Keratinocyte (primary cell): ENCODE measurements around the gene SREBF1. TPM values are rescaled to one million over a fixed set of nuclear protein-coding genes. Genes with fewer than 3 reads are reported as not detected.
A peak's percentile ranks its signal among the peaks of the same experiment; 100 is the strongest.

ENCODE experiments used
- DNase-seq: peaks from one replicate; pipeline ENCODE4 v3.0.0-alpha.2; 2011; ENCODE audit warnings: low read depth, missing footprints, low spot score
- FAIRE-seq: peaks from 2 replicates; lab custom pipeline; 2011; peaks lifted over from hg19 to GRCh38; lab: Jason Lieb, UNC
- H2AFZ ChIP-seq: 2 replicates; pipeline ENCODE4 v1.6.0; 2012; ENCODE audit warnings: low read length, control low read depth, inconsistent platforms; ENCODE audit not compliant: control insufficient read depth
- H3K27ac ChIP-seq: 2 replicates; pipeline ENCODE4 v1.5.1; 2011; ENCODE audit warnings: low read length; ENCODE audit not compliant: control insufficient read depth, insufficient read depth
- H3K27me3 ChIP-seq: 3 replicates; pipeline ENCODE4 v1.6.0; 2011; ENCODE audit warnings: low read length; ENCODE audit not compliant: control insufficient read depth, insufficient read depth; ENCODE audit errors: extremely low read depth
- H3K36me3 ChIP-seq, 2 experiments: 2 replicates in 1 of 2; 3 replicates in 1 of 2; pipeline ENCODE4 v1.5.1; 2011; ENCODE audit warnings: low read length in 2 of 2, mild to moderate bottlenecking in 1 of 2; ENCODE audit not compliant: control insufficient read depth in 2 of 2, insufficient read depth in 2 of 2; ENCODE audit errors: extremely low read depth in 1 of 2
- H3K4me1 ChIP-seq: 3 replicates; pipeline ENCODE4 v1.5.1; 2011; ENCODE audit warnings: low read length; ENCODE audit not compliant: control insufficient read depth, insufficient read depth; ENCODE audit errors: extremely low read depth
- H3K4me2 ChIP-seq: 3 replicates; pipeline ENCODE4 v1.6.0; 2011; ENCODE audit warnings: low read depth, low read length; ENCODE audit not compliant: control insufficient read depth, insufficient read depth; ENCODE audit errors: extremely low read depth
- H3K4me3 ChIP-seq, 3 experiments: fragments of 200-600 bp in 1 of 3; sonication (generic) in 1 of 3; 2 replicates in 2 of 3; 3 replicates in 1 of 3; pipeline ENCODE4 v1.5.1; 2011 to 2016; ENCODE audit warnings: low read length in 3 of 3, mild to moderate bottlenecking in 3 of 3, control low read depth in 2 of 3, inconsistent platforms in 1 of 3, low read depth in 1 of 3, mixed read lengths in 1 of 3, mixed run types in 1 of 3, moderate library complexity in 1 of 3; ENCODE audit not compliant: control insufficient read depth in 2 of 3, insufficient read depth in 2 of 3; ENCODE audit errors: extremely low read depth in 1 of 3
- H3K79me2 ChIP-seq: 2 replicates; pipeline ENCODE4 v1.6.0; 2012; ENCODE audit warnings: low read length; ENCODE audit not compliant: control insufficient read depth, insufficient read depth
- H3K9ac ChIP-seq: 3 replicates; pipeline ENCODE4 v1.6.0; 2011; ENCODE audit warnings: low read length; ENCODE audit not compliant: control insufficient read depth, insufficient read depth; ENCODE audit errors: extremely low read depth
- H3K9me1 ChIP-seq: 3 replicates; pipeline ENCODE4 v1.6.0; 2011; ENCODE audit warnings: low read length; ENCODE audit not compliant: control insufficient read depth, insufficient read depth; ENCODE audit errors: extremely low read depth
- H3K9me3 ChIP-seq: 2 replicates; pipeline ENCODE4 v1.5.1; 2012; ENCODE audit warnings: low read depth, low read length; ENCODE audit not compliant: control insufficient read depth
- H4K20me1 ChIP-seq: 3 replicates; pipeline ENCODE4 v1.6.0; 2011; ENCODE audit warnings: low read length; ENCODE audit not compliant: control insufficient read depth, insufficient read depth; ENCODE audit errors: extremely low read depth
- EZH2 ChIP-seq: IDR thresholded peaks from one replicate; pipeline ENCODE4 v1.6.1; 2012; ENCODE audit warnings: inconsistent platforms, mild to moderate bottlenecking, low read length, moderate library complexity
- dilution Hi-C: fragments of 300-500 bp; cut with MboI; formaldehyde crosslinking; loops from one replicate; pipeline ENCODE4 v1.7.0; 2020; ENCODE audit warnings: low sequenced_read_pairs; ENCODE audit not compliant: extremely low pct_ligation_motif_present
- polyA plus RNA-seq, 5 experiments: library from polyadenylated mRNA; depleted of rRNA in 3 of 5; stranded (reverse) in 3 of 5; stranded (forward) in 1 of 5; unstranded in 1 of 5; fragments of >200 nt; gene quantifications; 1 replicate in 1 of 5; 2 replicates in 3 of 5; 3 replicates in 1 of 5; pipeline versions ENCODE4 v1.2.1 to v1.2.3, GENCODE V29; 2011 to 2012; ENCODE audit warnings: missing spikeins in 2 of 5, low read depth in 1 of 5, low replicate concordance in 1 of 5
- TF ChIP-seq, protein P1 (sequence below), 3 experiments: IDR thresholded peaks in 1 of 3; conservative IDR thresholded peaks in 1 of 3; optimal IDR thresholded peaks in 1 of 3; 2 replicates in 2 of 3; 3 replicates in 1 of 3; pipeline versions ENCODE3 to v1.5.1; 2011; ENCODE audit warnings: low read length in 3 of 3, mild to moderate bottlenecking in 3 of 3, moderate library complexity in 2 of 3, control low read depth in 1 of 3, inconsistent platforms in 1 of 3; ENCODE audit not compliant: insufficient read depth in 2 of 3; ENCODE audit errors: extremely low read depth in 1 of 3

SREBF1 gene
- polyA plus RNA-seq, 1 donor (not counting 4 experiments of a cell fraction or from before 2014, with no cell fraction given): 51.7 TPM

DNA sequence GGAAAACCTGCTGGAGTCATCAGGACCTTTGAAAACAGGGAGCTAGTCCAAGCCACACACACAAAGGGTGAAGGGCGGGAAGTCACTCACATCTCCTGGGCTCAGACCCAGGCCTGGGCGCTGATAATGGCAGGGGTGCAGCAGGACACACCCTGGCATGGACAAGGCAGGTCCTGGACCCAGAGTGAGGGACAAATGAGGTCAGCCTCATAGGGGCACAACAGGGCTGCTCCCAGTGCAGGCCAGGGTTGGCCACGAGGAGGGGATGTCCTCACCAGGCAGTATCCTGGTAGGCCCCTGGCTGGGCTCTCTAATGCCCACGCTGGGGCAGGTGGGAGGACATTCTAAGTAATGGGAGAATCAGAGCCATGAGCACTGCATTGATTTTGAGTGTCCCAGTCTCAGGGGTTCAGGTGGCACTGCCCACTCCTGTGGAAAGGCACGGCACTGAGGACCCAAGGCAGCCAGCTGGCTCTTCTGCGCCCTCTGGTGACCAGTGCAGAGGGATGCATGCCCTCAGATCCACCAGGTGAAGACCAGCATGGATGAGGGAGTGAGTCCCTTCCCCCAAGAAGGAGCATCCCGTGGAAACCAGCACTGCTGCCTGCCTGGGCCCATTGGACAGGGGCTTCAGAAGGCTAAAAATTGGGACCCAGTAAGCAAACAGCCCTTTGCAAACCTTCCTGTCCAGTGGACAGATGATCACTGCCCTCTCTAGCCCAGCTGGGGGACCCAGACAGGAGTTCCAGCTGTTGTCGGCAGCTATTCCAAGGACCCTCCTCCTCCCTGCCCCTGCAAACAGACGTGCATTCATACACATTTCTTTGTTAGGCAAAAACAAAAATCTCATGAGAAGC is 23.4 kb upstream of the SREBF1 start:
- H4K20me1 ChIP-seq: no peaks in the 10 kb centered on the region
- dilution Hi-C loops: no loop called here
- no peaks in the 10 kb centered on the region for H3K27me3 ChIP-seq
- no peaks in the 10 kb centered on the region for H3K79me2 ChIP-seq
- H3K4me2 ChIP-seq: no peak overlapping the region
- DNase-seq: no peak
- peak; percentile 56 for FAIRE-seq
- no peak for TF ChIP-seq EZH2
- TF ChIP-seq, protein P1, sequence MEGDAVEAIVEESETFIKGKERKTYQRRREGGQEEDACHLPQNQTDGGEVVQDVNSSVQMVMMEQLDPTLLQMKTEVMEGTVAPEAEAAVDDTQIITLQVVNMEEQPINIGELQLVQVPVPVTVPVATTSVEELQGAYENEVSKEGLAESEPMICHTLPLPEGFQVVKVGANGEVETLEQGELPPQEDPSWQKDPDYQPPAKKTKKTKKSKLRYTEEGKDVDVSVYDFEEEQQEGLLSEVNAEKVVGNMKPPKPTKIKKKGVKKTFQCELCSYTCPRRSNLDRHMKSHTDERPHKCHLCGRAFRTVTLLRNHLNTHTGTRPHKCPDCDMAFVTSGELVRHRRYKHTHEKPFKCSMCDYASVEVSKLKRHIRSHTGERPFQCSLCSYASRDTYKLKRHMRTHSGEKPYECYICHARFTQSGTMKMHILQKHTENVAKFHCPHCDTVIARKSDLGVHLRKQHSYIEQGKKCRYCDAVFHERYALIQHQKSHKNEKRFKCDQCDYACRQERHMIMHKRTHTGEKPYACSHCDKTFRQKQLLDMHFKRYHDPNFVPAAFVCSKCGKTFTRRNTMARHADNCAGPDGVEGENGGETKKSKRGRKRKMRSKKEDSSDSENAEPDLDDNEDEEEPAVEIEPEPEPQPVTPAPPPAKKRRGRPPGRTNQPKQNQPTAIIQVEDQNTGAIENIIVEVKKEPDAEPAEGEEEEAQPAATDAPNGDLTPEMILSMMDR (optimal IDR thresholded peaks at IDR 0.05 in 1 of 3, IDR thresholded peaks at IDR 0.05 in 1 of 3, conservative IDR thresholded peaks at IDR 0.05 in 1 of 3; ENCODE audit: extremely low read depth in 1 of 3, insufficient read depth in 2 of 3, low read length in 3 of 3): peak; percentile 98 to 99 (median 99)
- H3K9me1 ChIP-seq: no peaks in the 10 kb centered on the region
- H3K9me3 ChIP-seq: no peaks in the 10 kb centered on the region
- peaks cover 4 to 31% of the 10 kb centered on the region in 2 experiments for H3K36me3 ChIP-seq
- H3K9ac ChIP-seq: no peak overlapping the region
- no peak overlapping the region for H3K4me3 ChIP-seq
- no peak overlapping the region for H2AFZ ChIP-seq
- no peak overlapping the region for H3K27ac ChIP-seq
- peaks cover 8% of the 10 kb centered on the region for H3K4me1 ChIP-seq

DNA sequence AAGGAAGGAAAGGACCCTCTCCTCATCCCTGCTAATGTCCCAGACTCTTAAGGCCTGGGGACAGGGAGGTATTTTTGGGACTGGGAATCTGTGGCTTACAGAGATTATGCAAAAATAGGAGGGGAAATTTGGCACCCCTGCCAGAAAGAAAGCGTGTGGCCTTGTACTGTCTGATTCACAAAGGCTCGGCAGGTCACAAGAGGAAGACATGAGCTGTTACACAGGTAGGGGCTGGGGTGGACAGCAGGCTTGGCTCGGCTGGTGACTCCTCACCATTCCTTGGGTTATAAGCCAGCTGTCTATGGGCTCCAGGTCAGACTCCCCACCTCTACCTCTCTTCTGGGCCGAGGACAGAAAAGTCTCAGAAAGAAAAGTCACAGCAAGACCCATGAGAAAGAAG is 20.7 kb upstream of the SREBF1 start:
- H3K36me3 ChIP-seq: peaks cover 0 to 26% of the 10 kb centered on the region in 2 experiments
- no peak for TF ChIP-seq EZH2
- no peaks in the 10 kb centered on the region for H3K9me3 ChIP-seq
- H3K79me2 ChIP-seq: no peaks in the 10 kb centered on the region
- H3K27ac ChIP-seq: no peak overlapping the region
- H3K4me3 ChIP-seq: no peak overlapping the region
- DNase-seq (no peak), FAIRE-seq (no peak)
- H4K20me1 ChIP-seq: no peaks in the 10 kb centered on the region
- no peaks in the 10 kb centered on the region for H3K9me1 ChIP-seq
- peaks cover 24% of the 10 kb centered on the region for H3K4me1 ChIP-seq
- no peaks in the 10 kb centered on the region for H3K27me3 ChIP-seq
- no peak overlapping the region for H3K9ac ChIP-seq
- no peak overlapping the region for H3K4me2 ChIP-seq
- no peak overlapping the region for H2AFZ ChIP-seq
- dilution Hi-C loops: no loop called here
